Thymus (tissue), 11 donors: ENCODE data around the gene ZFP69B. TPM values are rescaled to one million over a fixed set of nuclear protein-coding genes. Genes with fewer than 3 reads are reported as not detected.

Source experiments
- DNase-seq, 9 donors: peaks; one replicate each; pipeline ENCODE4 v3.0.0-alpha.2; 2013; ENCODE audit warnings: low spot score in 9 of 9, low read depth in 6 of 9, missing footprints in 1 of 9
- H3K27ac ChIP-seq, 2 donors: one replicate each; pipeline ENCODE4 v1.5.1; 2013; ENCODE audit warnings: control low read depth in 1 of 2, low read depth in 1 of 2, low read length in 1 of 2, mild to moderate bottlenecking in 1 of 2, moderate library complexity in 1 of 2
- H3K27me3 ChIP-seq, 2 donors: one replicate each; pipeline ENCODE4 v1.5.1; 2013; ENCODE audit warnings: low read length in 1 of 2; ENCODE audit not compliant: control insufficient read depth in 2 of 2, insufficient read depth in 1 of 2
- H3K36me3 ChIP-seq, 2 donors: one replicate each; pipeline ENCODE4 v1.5.1; 2013; ENCODE audit warnings: low read length in 1 of 2, mild to moderate bottlenecking in 1 of 2, moderate library complexity in 1 of 2; ENCODE audit not compliant: control insufficient read depth in 2 of 2, insufficient read depth in 2 of 2
- H3K4me1 ChIP-seq, 2 donors: one replicate each; pipeline ENCODE4 v1.5.1; 2013; ENCODE audit warnings: low read length in 2 of 2; ENCODE audit not compliant: control insufficient read depth in 2 of 2, insufficient read depth in 2 of 2
- H3K4me3 ChIP-seq, 2 donors: one replicate each; pipeline ENCODE4 v1.5.1; 2013; ENCODE audit warnings: low read length in 2 of 2, control low read depth in 1 of 2, mild to moderate bottlenecking in 1 of 2
- H3K9me3 ChIP-seq, 2 donors: one replicate each; pipeline ENCODE4 v1.5.1; 2013; ENCODE audit warnings: low read length in 1 of 2, mild to moderate bottlenecking in 1 of 2; ENCODE audit not compliant: control insufficient read depth in 2 of 2, insufficient read depth in 1 of 2
- WGBS: extraction: QIAGEN DNeasy Blood & Tissue Kit; methylation state at CpG from one replicate; pipeline ENCODE4 v1.1.7; 2013; 5-methylcytosine and 5-hydroxymethylcytosine counted together
- polyA plus RNA-seq: library from polyadenylated mRNA; stranded (reverse); fragments of 200-250 nt; gene quantifications from one replicate; pipeline ENCODE4 v1.2.3, GENCODE V29; 2013
- total RNA-seq: library from RNA; stranded (reverse); fragments of 120-200 nt; gene quantifications from one replicate; pipeline ENCODE4 v1.2.4, GENCODE V29; 2013
- donor health status: healthy.

Gene ZFP69B
- total and polyA plus RNA-seq, 2 donors = 1.4 to 2.9 TPM

GRCh38 chr1:40507973-40508372 lies 57.7 kb downstream of the ZFP69B start:
- Histone ChIP-seq H3K27me3 (no peaks in the 10 kb centered on the region), H3K27ac (peak overlapping the region in 1 of 2 donors; percentile 94), H3K4me1 (peaks cover 5 to 6% of the 10 kb centered on the region in 2 donors), H3K36me3 (peaks cover 0 to 4% of the 10 kb centered on the region in 2 donors), H3K9me3 (peaks cover 0 to 30% of the 10 kb centered on the region in 2 donors), H3K4me3 (peak overlapping the region; percentile 72 to 93)
- WGBS = 63% methylated on average over 6 of the region's 6 CpGs
- no peak for DNase-seq

- Histone ChIP-seq H3K9me3 (peaks cover 0 to 30% of the 10 kb centered on the region in 2 donors), H3K4me3 (peak within 1 kb of the TSS; percentile 72 to 93), H3K27me3 (no peaks in the 10 kb centered on the region), H3K4me1 (peaks cover 5 to 6% of the 10 kb centered on the region in 2 donors), H3K36me3 (peaks cover 0 to 4% of the 10 kb centered on the region in 2 donors), H3K27ac (peak within 1 kb of the TSS; percentile 78 to 94)
- DNase-seq = peak; percentile 55 to 89 (median 70)
- WGBS = under 1% methylated on average over 76 of the region's 76 CpGs
Measured at GRCh38 chr1:40508375-40509341, 58.4 kb downstream of the ZFP69B start, which contains the start of gene EXO5. TSS of gene EXO5 (plus strand) at chr1:40508767. CDS start at chr1:40514545, 5,778 bp downstream.

Other genes starting within 250 kb of the ZFP69B start
- gene TMCO2, start 202.5 kb upstream of the ZFP69B start, total RNA-seq = not detected
- 0.30 TPM for gene TMCO2, start 202.5 kb upstream of the ZFP69B start, polyA plus RNA-seq
- 23.4 TPM for gene ZMPSTE24, start 192.2 kb upstream of the ZFP69B start, total RNA-seq
- 23.7 TPM for gene ZMPSTE24, start 192.2 kb upstream of the ZFP69B start, polyA plus RNA-seq
- gene COL9A2, start 133.2 kb upstream of the ZFP69B start, total RNA-seq = 3.4 TPM
- 39.1 TPM for gene COL9A2, start 133.2 kb upstream of the ZFP69B start, polyA plus RNA-seq
- gene SMAP2, start 76.7 kb upstream of the ZFP69B start, total RNA-seq = 55.2 TPM
- 251 TPM for gene SMAP2, start 76.7 kb upstream of the ZFP69B start, polyA plus RNA-seq
- 4.4 TPM for gene ZFP69, start 26.8 kb downstream of the ZFP69B start, total RNA-seq
- gene ZFP69, start 26.8 kb downstream of the ZFP69B start, polyA plus RNA-seq = 9.5 TPM
- 12.2 TPM for gene EXO5, start 58.3 kb downstream of the ZFP69B start, total RNA-seq
- gene EXO5, start 58.3 kb downstream of the ZFP69B start, polyA plus RNA-seq = 12.1 TPM
- gene ZNF684, start 81.2 kb downstream of the ZFP69B start, total RNA-seq = 5.7 TPM
- gene ZNF684, start 81.2 kb downstream of the ZFP69B start, polyA plus RNA-seq = 9.5 TPM
- 3.8 TPM for gene RIMS3, start 215.2 kb downstream of the ZFP69B start, total RNA-seq
- gene RIMS3, start 215.2 kb downstream of the ZFP69B start, polyA plus RNA-seq = 2.1 TPM
- gene NFYC, start 241.2 kb downstream of the ZFP69B start, total RNA-seq = 34.0 TPM
- gene NFYC, start 241.2 kb downstream of the ZFP69B start, polyA plus RNA-seq = 39.1 TPM